HEK293 (cell line): ENCODE results near the gene SPNS1.

Experiments
- FEZF1 ChIP-seq: fragments of 450-650 bp; formaldehyde crosslinking; IDR thresholded peaks from 2 replicates; pipeline ENCODE4 v1.5.1; 2016; ENCODE audit warnings: missing biosample characterization, missing genetic modification characterization
- RBAK ChIP-seq: fragments of 450-650 bp; formaldehyde crosslinking; IDR thresholded peaks from 2 replicates; pipeline ENCODE4 v1.5.1; 2016; ENCODE audit warnings: missing biosample characterization, missing genetic modification characterization
- TRIM28 ChIP-seq: IDR thresholded peaks from 2 replicates; pipeline ENCODE4 v1.6.1; 2011; ENCODE audit warnings: low read length, control low read depth, borderline replicate concordance
- YY1 ChIP-seq: fragments of 450-650 bp; formaldehyde crosslinking; IDR thresholded peaks from 2 replicates; pipeline ENCODE4 v1.5.1; 2018; ENCODE audit warnings: missing biosample characterization, missing genetic modification characterization
- ZNF10 ChIP-seq: fragments of 450-650 bp; formaldehyde crosslinking; IDR thresholded peaks from 2 replicates; pipeline ENCODE4 v1.5.1; 2017; ENCODE audit warnings: missing biosample characterization, missing genetic modification characterization
- ZNF157 ChIP-seq: fragments of 450-650 bp; formaldehyde crosslinking; IDR thresholded peaks from 2 replicates; pipeline ENCODE4 v1.5.1; 2016; ENCODE audit warnings: missing biosample characterization, missing genetic modification characterization
- ZNF416 ChIP-seq: fragments of 450-650 bp; formaldehyde crosslinking; IDR thresholded peaks from 2 replicates; pipeline ENCODE4 v1.5.1; 2016; ENCODE audit warnings: missing biosample characterization, missing genetic modification characterization
- ZNF48 ChIP-seq: fragments of 450-650 bp; formaldehyde crosslinking; IDR thresholded peaks from 2 replicates; pipeline ENCODE4 v1.5.1; 2016; ENCODE audit warnings: missing biosample characterization, missing genetic modification characterization
- ZNF549 ChIP-seq: fragments of 450-650 bp; IDR thresholded peaks from 2 replicates; pipeline ENCODE4 v1.5.1; 2018; ENCODE audit warnings: missing biosample characterization, missing genetic modification characterization, mild to moderate bottlenecking, inconsistent platforms, moderate library complexity
- ZNF837 ChIP-seq: fragments of 450-650 bp; formaldehyde crosslinking; IDR thresholded peaks from 2 replicates; pipeline ENCODE4 v1.5.1; 2016; ENCODE audit warnings: missing biosample characterization, missing genetic modification characterization
- ZSCAN16 ChIP-seq: fragments of 450-650 bp; formaldehyde crosslinking; IDR thresholded peaks from 2 replicates; pipeline ENCODE4 v1.5.1; 2016; ENCODE audit warnings: missing biosample characterization, missing genetic modification characterization
- TF ChIP-seq, protein P1 (sequence below): fragments of 450-650 bp; formaldehyde crosslinking; IDR thresholded peaks from 2 replicates; pipeline ENCODE4 v1.5.1; 2016; ENCODE audit warnings: missing biosample characterization, missing genetic modification characterization
- TF ChIP-seq, protein P2 (sequence below): fragments of 450-650 bp; formaldehyde crosslinking; IDR thresholded peaks from 2 replicates; pipeline ENCODE4 v1.5.1; 2016; ENCODE audit warnings: missing biosample characterization, missing genetic modification characterization
- TF ChIP-seq, protein P3 (sequence below): fragments of 450-650 bp; IDR thresholded peaks from 2 replicates; pipeline ENCODE4 v1.5.1; 2018; ENCODE audit warnings: missing biosample characterization, missing genetic modification characterization

DNA sequence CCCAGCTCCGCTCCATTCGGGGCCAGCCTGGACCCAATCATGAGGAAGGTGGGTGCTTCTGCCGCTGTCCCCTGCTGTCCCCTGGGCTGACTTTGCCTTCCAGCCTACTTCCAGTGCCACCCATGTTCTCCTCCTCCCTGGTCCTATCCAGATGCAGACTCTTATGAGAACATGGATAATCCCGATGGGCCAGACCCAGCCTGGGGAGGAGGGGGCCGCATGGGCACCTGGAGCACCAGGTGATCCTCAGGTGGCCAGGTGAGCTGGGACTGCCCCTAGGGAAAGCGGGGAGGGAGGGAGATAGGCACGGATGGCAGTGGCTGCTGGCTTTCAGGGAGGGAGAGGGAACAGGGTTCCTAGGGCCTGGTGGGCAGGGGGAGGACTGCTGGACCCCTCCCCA is 35.9 kb upstream of the SPNS1 start:
- TF ChIP-seq, protein P1, sequence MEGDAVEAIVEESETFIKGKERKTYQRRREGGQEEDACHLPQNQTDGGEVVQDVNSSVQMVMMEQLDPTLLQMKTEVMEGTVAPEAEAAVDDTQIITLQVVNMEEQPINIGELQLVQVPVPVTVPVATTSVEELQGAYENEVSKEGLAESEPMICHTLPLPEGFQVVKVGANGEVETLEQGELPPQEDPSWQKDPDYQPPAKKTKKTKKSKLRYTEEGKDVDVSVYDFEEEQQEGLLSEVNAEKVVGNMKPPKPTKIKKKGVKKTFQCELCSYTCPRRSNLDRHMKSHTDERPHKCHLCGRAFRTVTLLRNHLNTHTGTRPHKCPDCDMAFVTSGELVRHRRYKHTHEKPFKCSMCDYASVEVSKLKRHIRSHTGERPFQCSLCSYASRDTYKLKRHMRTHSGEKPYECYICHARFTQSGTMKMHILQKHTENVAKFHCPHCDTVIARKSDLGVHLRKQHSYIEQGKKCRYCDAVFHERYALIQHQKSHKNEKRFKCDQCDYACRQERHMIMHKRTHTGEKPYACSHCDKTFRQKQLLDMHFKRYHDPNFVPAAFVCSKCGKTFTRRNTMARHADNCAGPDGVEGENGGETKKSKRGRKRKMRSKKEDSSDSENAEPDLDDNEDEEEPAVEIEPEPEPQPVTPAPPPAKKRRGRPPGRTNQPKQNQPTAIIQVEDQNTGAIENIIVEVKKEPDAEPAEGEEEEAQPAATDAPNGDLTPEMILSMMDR (tag by site-specific recombination), result no peak
- no peak for TF ChIP-seq ZNF48 (tag by site-specific recombination)
- no peak for TF ChIP-seq ZNF10 (tag by site-specific recombination)
- TF ChIP-seq YY1, result no peak
- no peak for TF ChIP-seq ZSCAN16 (tag by site-specific recombination)
- TF ChIP-seq RBAK (tag by site-specific recombination), result no peak
- TF ChIP-seq TRIM28, result no peak
- TF ChIP-seq ZNF416, result no peak
- no peak for TF ChIP-seq ZNF549 (tag by site-specific recombination)
- TF ChIP-seq ZNF837 (tag by site-specific recombination), result no peak
- TF ChIP-seq, protein P2, sequence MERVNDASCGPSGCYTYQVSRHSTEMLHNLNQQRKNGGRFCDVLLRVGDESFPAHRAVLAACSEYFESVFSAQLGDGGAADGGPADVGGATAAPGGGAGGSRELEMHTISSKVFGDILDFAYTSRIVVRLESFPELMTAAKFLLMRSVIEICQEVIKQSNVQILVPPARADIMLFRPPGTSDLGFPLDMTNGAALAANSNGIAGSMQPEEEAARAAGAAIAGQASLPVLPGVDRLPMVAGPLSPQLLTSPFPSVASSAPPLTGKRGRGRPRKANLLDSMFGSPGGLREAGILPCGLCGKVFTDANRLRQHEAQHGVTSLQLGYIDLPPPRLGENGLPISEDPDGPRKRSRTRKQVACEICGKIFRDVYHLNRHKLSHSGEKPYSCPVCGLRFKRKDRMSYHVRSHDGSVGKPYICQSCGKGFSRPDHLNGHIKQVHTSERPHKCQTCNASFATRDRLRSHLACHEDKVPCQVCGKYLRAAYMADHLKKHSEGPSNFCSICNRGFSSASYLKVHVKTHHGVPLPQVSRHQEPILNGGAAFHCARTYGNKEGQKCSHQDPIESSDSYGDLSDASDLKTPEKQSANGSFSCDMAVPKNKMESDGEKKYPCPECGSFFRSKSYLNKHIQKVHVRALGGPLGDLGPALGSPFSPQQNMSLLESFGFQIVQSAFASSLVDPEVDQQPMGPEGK (tag by site-specific recombination), result no peak
- TF ChIP-seq, protein P3, sequence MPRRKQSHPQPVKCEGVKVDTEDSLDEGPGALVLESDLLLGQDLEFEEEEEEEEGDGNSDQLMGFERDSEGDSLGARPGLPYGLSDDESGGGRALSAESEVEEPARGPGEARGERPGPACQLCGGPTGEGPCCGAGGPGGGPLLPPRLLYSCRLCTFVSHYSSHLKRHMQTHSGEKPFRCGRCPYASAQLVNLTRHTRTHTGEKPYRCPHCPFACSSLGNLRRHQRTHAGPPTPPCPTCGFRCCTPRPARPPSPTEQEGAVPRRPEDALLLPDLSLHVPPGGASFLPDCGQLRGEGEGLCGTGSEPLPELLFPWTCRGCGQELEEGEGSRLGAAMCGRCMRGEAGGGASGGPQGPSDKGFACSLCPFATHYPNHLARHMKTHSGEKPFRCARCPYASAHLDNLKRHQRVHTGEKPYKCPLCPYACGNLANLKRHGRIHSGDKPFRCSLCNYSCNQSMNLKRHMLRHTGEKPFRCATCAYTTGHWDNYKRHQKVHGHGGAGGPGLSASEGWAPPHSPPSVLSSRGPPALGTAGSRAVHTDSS (tag by site-specific recombination), result no peak
- no peak for TF ChIP-seq ZNF157 (tag by site-specific recombination)
- no peak for TF ChIP-seq FEZF1 (tag by site-specific recombination)
